ENCODE data around the gene PRDM5. TPM values are rescaled to one million over a fixed set of nuclear protein-coding genes. Genes with fewer than 3 reads are reported as not detected.

PRDM5 gene
- total RNA-seq, 1 experiment from 2014 or later: 8.3 TPM

DNA sequence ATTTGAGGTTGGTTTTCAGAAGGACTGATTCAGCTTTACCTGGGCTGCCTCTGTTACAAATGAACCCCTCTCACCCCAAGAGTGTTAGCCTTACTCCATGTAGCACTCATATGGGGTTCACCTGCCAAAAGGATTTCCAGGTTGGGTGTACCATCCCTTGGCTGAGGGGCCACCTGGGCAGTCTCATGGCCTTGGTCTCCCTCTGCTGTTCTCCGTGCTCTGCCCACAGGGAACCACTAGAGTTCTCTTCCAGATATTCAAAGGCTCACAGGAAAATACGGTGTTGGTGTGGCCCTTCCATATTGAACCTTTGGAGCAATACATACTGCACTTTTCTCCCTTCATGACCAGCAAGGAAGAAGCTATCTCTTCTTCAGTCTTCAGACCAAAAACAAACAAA is 18.0 kb upstream of the PRDM5 start:
- H3K27ac Mint-ChIP-seq (ENCODE audit: unreplicated experiment): no peak overlapping the region

DNA sequence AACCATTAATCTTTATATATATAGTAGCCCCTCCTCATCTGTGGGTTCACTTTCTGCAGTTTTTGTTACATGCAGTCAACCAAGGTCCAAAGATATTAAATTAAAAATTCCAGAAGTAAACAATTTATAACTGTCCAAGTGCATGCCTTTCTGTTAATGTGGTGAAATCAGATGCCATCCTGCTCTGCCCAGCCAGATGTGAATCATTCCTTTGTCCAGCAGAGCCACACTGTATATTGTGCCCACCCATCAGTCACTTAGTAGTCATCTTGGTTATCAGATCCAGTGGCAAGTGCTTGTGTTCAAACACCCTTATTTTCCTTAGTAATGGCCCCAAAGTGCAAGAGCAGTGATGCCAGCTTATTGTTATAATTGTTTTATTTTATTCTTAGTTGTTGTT is 17.2 kb upstream of the PRDM5 start:
- H3K27me3 Mint-ChIP-seq (ENCODE audit: unreplicated experiment): no peaks in the 10 kb centered on the region
- intact Hi-C loops (cut with micrococcal nuclease; ENCODE audit: unreplicated experiment): no loop called here
- H3K4me1 Mint-ChIP-seq (ENCODE audit: low read depth, unreplicated experiment): peaks cover 8% of the 10 kb centered on the region
- no peak for DNase-seq
- no TSS peak for BruUV-seq (replicated peaks)
- no peaks in the 10 kb centered on the region for H3K36me3 Mint-ChIP-seq (ENCODE audit: insufficient read depth, unreplicated experiment)
- CTCF ChIA-PET: no interaction called here
- H3K9me3 Mint-ChIP-seq (ENCODE audit: low read depth, unreplicated experiment): peaks cover 4% of the 10 kb centered on the region
- H3K27ac Mint-ChIP-seq (ENCODE audit: unreplicated experiment): no peak overlapping the region
- no peak overlapping the region for H3K4me3 Mint-ChIP-seq (ENCODE audit: low read depth, unreplicated experiment)
- TF ChIP-seq, protein P1, sequence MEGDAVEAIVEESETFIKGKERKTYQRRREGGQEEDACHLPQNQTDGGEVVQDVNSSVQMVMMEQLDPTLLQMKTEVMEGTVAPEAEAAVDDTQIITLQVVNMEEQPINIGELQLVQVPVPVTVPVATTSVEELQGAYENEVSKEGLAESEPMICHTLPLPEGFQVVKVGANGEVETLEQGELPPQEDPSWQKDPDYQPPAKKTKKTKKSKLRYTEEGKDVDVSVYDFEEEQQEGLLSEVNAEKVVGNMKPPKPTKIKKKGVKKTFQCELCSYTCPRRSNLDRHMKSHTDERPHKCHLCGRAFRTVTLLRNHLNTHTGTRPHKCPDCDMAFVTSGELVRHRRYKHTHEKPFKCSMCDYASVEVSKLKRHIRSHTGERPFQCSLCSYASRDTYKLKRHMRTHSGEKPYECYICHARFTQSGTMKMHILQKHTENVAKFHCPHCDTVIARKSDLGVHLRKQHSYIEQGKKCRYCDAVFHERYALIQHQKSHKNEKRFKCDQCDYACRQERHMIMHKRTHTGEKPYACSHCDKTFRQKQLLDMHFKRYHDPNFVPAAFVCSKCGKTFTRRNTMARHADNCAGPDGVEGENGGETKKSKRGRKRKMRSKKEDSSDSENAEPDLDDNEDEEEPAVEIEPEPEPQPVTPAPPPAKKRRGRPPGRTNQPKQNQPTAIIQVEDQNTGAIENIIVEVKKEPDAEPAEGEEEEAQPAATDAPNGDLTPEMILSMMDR (IDR thresholded peaks at IDR 0.05; ENCODE audit: unreplicated experiment): no peak

More for the DNA sequence above, 18.0 kb upstream of the PRDM5 start:
- CTCF ChIA-PET: no interaction called here
- H3K27me3 Mint-ChIP-seq (ENCODE audit: unreplicated experiment): no peaks in the 10 kb centered on the region
- H3K4me3 Mint-ChIP-seq (ENCODE audit: low read depth, unreplicated experiment): no peak overlapping the region
- peaks cover 7% of the 10 kb centered on the region for H3K9me3 Mint-ChIP-seq (ENCODE audit: low read depth, unreplicated experiment)
- peaks cover 8% of the 10 kb centered on the region for H3K4me1 Mint-ChIP-seq (ENCODE audit: low read depth, unreplicated experiment)
- no peak for DNase-seq
- BruUV-seq (replicated peaks): no TSS peak
- no peaks in the 10 kb centered on the region for H3K36me3 Mint-ChIP-seq (ENCODE audit: insufficient read depth, unreplicated experiment)
- TF ChIP-seq, protein P1 (IDR thresholded peaks at IDR 0.05; ENCODE audit: unreplicated experiment): no peak
- intact Hi-C loops (cut with micrococcal nuclease; ENCODE audit: unreplicated experiment): no loop called here

DNA sequence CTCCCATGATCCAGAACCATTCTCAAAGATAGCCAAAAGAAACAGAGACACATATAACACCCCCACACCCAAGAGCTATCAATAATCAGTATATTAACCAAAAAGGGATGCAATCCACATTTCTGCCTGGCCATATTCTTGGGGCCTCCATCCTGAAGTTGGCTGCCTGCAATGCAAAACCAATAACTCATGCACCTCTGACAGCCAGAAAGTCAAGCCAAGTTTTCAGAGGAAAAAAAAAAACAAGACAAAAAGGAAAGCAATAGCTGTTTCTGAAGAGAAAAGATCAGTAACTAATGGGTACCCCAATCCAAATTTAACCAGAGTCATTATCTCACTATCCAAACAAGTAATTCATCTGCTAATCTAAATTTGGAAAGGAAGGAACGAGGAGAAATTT is 7.3 kb upstream of the PRDM5 start:
- no peaks in the 10 kb centered on the region for H3K9me3 Mint-ChIP-seq (ENCODE audit: low read depth, unreplicated experiment)
- CTCF ChIA-PET: no interaction called here
- BruUV-seq (replicated peaks): no TSS peak
- TF ChIP-seq, protein P1 (IDR thresholded peaks at IDR 0.05; ENCODE audit: unreplicated experiment): no peak
- intact Hi-C loops (cut with micrococcal nuclease; ENCODE audit: unreplicated experiment): no loop called here
- H3K27ac Mint-ChIP-seq (ENCODE audit: unreplicated experiment): no peak overlapping the region
- no peaks in the 10 kb centered on the region for H3K36me3 Mint-ChIP-seq (ENCODE audit: insufficient read depth, unreplicated experiment)
- DNase-seq: no peak
- no peak overlapping the region for H3K4me3 Mint-ChIP-seq (ENCODE audit: low read depth, unreplicated experiment)
- H3K4me1 Mint-ChIP-seq (ENCODE audit: low read depth, unreplicated experiment): no peaks in the 10 kb centered on the region
- no peaks in the 10 kb centered on the region for H3K27me3 Mint-ChIP-seq (ENCODE audit: unreplicated experiment)

DNA sequence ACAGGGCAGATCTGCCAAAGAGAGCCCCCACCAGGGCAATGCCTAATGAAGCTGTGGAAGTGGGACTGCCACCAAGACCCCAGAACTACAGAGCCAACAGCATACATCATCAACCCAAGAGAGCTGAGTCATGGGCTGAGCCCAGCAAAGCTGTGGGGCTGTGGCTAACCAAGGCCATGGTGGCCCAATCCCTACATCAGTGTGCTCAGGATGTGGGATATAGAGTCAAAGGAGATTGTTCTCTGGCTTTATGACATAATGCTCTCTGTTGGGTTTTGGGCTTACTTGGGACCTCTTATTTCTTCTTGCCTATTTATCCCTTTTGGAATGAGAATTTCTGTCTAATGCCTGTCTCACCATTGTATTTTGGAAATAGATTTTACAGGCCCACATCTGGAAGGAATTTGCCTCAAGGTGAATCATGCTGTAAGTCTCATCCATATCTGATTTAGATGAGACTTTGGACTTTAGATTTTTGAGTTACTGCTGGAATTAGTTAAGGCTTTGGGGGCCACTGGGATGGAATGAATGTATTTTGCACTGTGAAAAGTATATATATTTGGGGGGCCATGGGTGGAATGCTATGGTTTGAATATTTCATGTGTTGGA is 5.4 kb upstream of the PRDM5 start:
- BruUV-seq (replicated peaks): no TSS peak
- CTCF ChIA-PET: no interaction called here
- H3K27ac Mint-ChIP-seq (ENCODE audit: unreplicated experiment): no peak overlapping the region
- no peaks in the 10 kb centered on the region for H3K4me1 Mint-ChIP-seq (ENCODE audit: low read depth, unreplicated experiment)
- DNase-seq: no peak
- intact Hi-C loops (cut with micrococcal nuclease; ENCODE audit: unreplicated experiment): no loop called here
- no peak overlapping the region for H3K4me3 Mint-ChIP-seq (ENCODE audit: low read depth, unreplicated experiment)
- no peaks in the 10 kb centered on the region for H3K9me3 Mint-ChIP-seq (ENCODE audit: low read depth, unreplicated experiment)
- H3K27me3 Mint-ChIP-seq (ENCODE audit: unreplicated experiment): no peaks in the 10 kb centered on the region
- TF ChIP-seq, protein P1 (IDR thresholded peaks at IDR 0.05; ENCODE audit: unreplicated experiment): no peak
- H3K36me3 Mint-ChIP-seq (ENCODE audit: insufficient read depth, unreplicated experiment): peaks cover 3% of the 10 kb centered on the region
